Smooth muscle cell of the brain vasculature (primary cell): Measurements from ENCODE around the gene PHACTR3.

ENCODE experiments used
- DNase-seq: peaks from one replicate; pipeline ENCODE4 v3.0.0-alpha.2; 2012; ENCODE audit warnings: low read depth, low spot score

PHACTR3 gene

DNA sequence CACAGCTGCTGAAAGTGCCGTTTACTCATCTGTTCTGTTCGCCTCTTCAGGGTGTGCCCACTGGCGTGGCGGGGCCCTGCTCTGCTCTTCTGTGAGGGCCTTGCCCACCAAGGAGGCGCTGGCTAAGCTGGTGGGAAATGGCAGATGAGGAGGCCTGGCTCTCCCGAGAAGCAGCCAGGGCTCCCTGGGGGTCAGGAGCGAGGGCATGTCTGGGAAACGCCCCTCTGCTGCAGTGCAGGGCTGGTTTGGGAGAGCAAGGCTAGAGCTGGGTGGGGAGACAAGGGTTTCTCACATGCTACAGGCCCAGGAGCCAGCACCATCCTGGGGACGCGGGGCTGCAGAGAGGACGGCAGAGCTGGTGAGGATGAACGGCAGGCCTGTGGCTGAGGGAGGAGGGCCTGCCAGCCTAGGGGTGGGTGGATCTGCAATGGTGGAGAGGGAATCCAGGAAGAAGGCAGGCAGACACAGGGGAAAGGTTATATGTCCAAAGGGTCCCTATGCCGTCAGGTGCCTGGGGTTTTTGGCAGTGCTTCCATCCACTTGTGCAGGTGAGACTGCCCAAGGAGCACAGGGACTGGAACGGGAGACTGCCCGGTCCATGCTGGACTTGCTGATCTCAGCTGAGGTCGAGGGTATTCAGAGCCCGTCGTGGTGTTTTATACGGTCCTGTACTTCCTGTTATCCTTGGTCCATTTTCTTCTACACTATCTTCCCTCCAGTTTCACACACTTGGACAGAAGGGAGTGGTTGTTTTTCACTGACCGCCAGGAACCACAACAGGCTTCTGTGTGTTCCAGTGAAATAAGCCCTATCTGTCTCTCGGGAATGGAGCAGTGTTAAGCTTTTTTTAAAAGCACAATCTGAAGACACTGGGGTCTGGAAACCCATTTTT lies 209.9 kb downstream of the PHACTR3 start:
- DNase-seq, result no peak

- no peak for DNase-seq
These were observed 210.6 kb downstream of the PHACTR3 start for GRCh38 chr20:59814840-59815340.

GRCh38 chr20:59816146-59816738 lies 211.9 kb downstream of the PHACTR3 start:
- DNase-seq, result no peak

- DNase-seq, result no peak
These were observed 213.1 kb downstream of the PHACTR3 start for GRCh38 chr20:59817406-59817805.

DNA sequence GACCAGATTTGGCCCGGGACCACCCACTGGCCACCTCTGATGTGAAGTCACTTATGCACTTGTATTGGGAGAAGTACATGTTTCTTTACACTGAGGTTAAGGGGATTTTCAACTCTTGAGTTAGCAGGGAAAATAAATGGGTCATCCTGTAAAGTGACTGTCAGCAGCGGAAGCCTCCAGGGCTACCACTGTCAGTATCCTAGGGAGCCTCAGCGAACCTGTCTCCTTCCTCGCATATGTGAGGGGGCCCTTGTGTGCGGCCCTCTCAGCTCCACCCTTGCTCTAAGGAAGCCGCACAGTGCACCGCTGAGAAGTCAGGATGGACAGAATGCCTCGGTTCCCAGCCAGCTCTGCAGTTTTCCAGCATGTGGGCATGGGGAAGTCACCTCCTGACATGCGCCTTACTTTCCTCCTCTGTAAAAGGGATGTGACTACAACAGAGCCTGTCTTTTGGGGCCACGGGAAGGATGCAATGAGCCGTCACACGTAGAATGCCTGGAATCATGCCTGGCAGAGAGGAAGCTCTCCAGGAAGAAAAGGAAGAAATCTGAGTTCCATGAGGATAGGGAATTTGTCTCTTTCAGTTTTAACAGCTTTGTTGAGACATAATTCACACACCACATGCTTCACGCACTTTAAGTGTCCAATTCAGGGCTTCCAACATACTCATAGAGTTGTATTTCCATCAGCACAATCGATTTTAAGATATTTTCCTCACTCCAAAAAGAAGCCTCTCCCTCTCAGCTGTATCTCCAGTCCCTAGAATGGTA lies 213.7 kb downstream of the PHACTR3 start:
- DNase-seq, result no peak

- DNase-seq, result no peak
These were observed 214.6 kb downstream of the PHACTR3 start for GRCh38 chr20:59818911-59819310.

- no peak for DNase-seq
These were observed 215.3 kb downstream of the PHACTR3 start for GRCh38 chr20:59819496-59820203.

DNA sequence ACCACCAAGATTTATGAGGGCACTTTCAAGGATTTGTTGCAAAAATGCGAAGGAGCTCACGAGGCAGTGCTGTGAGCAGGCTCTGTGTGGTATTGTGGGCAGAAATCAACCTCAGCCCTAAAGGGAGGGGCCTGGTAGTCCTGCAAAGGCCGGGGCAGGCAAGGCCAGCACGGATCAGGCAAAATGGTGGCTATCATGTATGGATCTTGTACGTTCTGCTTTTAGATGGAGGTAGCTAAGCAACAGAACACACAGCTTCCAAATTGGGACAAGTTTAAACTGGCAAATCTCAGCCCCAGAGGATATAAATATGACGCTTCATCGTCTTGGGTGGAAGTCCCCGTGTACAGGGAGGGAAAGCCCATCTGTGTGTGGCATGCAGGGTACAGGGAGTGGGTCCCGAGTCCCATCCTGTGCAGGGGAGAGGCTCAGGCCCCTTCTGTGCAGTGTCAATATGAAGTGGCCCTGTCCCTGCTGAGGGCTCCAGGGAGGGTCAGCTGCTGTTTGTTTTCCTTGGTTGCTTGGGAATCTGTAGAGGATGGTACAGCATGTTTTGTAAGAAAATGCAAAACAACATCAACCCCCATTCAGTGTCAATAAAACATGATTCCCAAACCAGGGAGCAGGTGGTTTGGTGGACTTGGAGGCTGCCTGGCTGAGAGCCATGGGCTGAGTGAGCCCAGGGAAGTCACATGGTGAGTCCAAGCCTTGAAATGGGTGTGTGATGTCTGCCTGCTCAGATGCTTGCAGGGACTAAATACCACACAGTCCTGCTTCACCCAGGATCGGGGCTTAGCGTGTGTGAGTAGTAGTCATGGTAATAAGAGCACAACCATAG lies 216.1 kb downstream of the PHACTR3 start:
- no peak for DNase-seq

GRCh38 chr20:59821201-59821600 lies 216.9 kb downstream of the PHACTR3 start:
- no peak for DNase-seq

- no peak for DNase-seq
These were observed 217.4 kb downstream of the PHACTR3 start for GRCh38 chr20:59821788-59822187.

- DNase-seq, result no peak
These were observed 218.1 kb downstream of the PHACTR3 start for GRCh38 chr20:59822291-59823029.

DNA sequence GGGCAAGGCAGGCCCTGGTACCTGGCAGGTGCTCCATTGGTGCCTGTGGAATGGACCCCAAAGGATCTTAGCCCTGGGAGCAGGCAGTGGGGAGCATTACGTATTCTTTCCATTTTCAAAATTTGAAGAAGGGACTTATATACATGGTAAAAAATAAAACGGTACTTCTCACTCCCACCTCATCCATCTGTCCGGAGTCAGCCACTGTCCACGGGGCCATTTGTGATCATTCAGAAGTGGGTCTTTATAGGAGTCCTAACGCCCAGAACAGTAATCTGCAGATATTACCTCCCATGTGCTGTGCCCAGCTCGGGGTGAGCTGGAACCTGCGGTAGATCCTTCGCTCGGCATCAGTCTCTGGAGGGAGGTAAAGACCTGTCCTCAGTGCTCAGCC lies 218.7 kb downstream of the PHACTR3 start:
- no peak for DNase-seq

DNA sequence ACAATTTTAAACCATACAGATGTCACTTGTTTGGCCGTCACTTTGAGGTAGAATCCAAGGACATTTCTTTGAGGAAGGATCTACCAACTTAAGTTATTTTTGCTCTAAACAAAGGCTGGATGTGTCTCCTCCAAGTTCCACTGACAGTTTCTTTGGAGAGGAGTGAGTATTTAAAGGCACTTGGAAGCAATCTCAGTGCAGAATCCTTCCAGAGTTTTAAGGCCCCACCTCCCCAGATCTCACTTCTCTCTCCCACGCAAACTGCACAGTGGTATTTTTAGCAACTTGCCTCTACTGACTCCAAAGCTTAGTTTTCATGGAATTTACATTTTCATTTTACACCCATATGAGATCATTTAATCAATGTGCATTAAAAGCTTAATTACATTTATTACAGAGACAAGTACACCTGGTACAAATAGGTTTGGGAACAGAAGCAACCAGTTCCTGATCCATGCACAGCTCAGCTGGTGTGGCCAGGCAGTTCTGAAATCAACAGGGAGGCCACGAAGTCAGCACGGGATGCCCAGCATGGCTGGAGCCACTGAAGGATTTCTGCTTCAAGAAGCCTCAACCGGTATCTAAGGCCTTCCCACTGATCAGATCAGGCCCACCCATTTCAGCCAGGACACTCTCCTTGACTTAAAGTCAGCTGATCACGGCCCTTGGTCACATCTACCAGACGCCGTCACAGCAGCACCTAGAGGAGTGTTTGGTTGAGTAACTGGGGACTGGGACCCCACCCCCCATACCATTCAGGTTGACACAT lies 219.3 kb downstream of the PHACTR3 start:
- DNase-seq, result no peak

- DNase-seq, result no peak
These were observed 220.6 kb downstream of the PHACTR3 start for GRCh38 chr20:59824711-59825562.

DNA sequence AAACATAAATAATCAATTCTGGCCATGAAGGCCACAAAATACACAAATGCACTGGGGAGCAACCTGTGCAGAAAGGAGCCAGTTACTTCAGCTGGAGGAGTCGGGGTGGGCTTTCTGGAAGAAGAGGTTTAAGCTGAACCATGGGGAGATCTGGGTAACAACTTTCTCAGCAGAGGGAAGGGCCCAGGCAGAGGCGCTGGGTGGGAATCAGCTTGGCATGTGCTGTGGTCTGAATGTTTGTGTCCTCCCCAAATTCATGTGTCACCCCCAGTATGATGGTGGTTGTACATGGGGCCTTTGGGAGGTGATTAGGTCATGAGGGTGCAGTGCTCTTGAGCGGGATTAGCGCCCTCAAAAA lies 221.2 kb downstream of the PHACTR3 start:
- DNase-seq, result no peak

GRCh38 chr20:59825944-59826759 lies 221.8 kb downstream of the PHACTR3 start:
- no peak for DNase-seq
